ENCODE results near the gene SPATA2L.
"Not testable (repeated sequence)": the region's sequence is repeated elsewhere in the genome, so short reads cannot be mapped to it uniquely, and the experiment has no call there.

SPATA2L gene

GRCh38 chr16:89689142-89689541 is 12.4 kb downstream of the SPATA2L start:
- DNase-seq, result no peak

- no peak for DNase-seq
Measured at GRCh38 chr16:89688395-89688794, 13.1 kb downstream of the SPATA2L start.

GRCh38 chr16:89687092-89687940 is 14.2 kb downstream of the SPATA2L start:
- peak; percentile 26 for DNase-seq

GRCh38 chr16:89686520-89687091 is 14.9 kb downstream of the SPATA2L start, which contains the start of gene CDK10:
CDK10 (plus strand) TSS chr16:89686689; CDS start chr16:89686711, 22 bp downstream.
- DNase-seq, result peak; percentile 85

GRCh38 chr16:89685916-89686315 is 15.6 kb downstream of the SPATA2L start:
- DNase-seq, result no peak

GRCh38 chr16:89678258-89678657 is 23.2 kb downstream of the SPATA2L start:
- no peak for DNase-seq

GRCh38 chr16:89672177-89672941 is 29.1 kb downstream of the SPATA2L start:
- DNase-seq, result no peak

GRCh38 chr16:89671565-89671964 is 29.9 kb downstream of the SPATA2L start:
- not testable (repeated sequence) for DNase-seq

GRCh38 chr16:89670496-89671431 is 30.7 kb downstream of the SPATA2L start:
- DNase-seq, result peak; percentile 23

- no peak for DNase-seq
Measured at GRCh38 chr16:89669755-89670154, 31.8 kb downstream of the SPATA2L start.

GRCh38 chr16:89668790-89669158 is 32.7 kb downstream of the SPATA2L start:
- no peak for DNase-seq

GRCh38 chr16:89667633-89668032 is 33.9 kb downstream of the SPATA2L start:
- DNase-seq, result no peak

- peak; percentile 25 for DNase-seq
Measured at GRCh38 chr16:89667000-89667399, 34.5 kb downstream of the SPATA2L start.

- DNase-seq, result not testable (repeated sequence)
Measured at GRCh38 chr16:89664238-89664637, 37.3 kb downstream of the SPATA2L start.

- DNase-seq, result no peak
Measured at GRCh38 chr16:89661215-89661614, 40.3 kb downstream of the SPATA2L start.

- DNase-seq, result no peak
Measured at GRCh38 chr16:89660146-89660545, 41.4 kb downstream of the SPATA2L start.

- no peak for DNase-seq
Measured at GRCh38 chr16:89658221-89658879, 43.2 kb downstream of the SPATA2L start.

GRCh38 chr16:89657442-89658220 is 43.9 kb downstream of the SPATA2L start, which contains the start of the genes CHMP1A and SPATA33:
CHMP1A (minus strand) TSS chr16:89657708; CDS start chr16:89657588, 120 bp downstream.
SPATA33 (plus strand) TSS chr16:89657836; CDS start chr16:89657912, 76 bp downstream.
- DNase-seq, result peak; percentile 81

GRCh38 chr16:89656435-89657121 is 44.9 kb downstream of the SPATA2L start:
- DNase-seq, result no peak

- DNase-seq, result no peak
Measured at GRCh38 chr16:89655062-89655643, 46.4 kb downstream of the SPATA2L start.
